Panc1 (cell line): ENCODE data around the gene PAMR1. TPM values are rescaled to one million over a fixed set of nuclear protein-coding genes. Genes with fewer than 3 reads are reported as not detected.

Source experiments
- ATAC-seq: fragments of 200-7000 bp; cut with Tn5 transposase; 2 replicates; pipeline ENCODE4 v1.9.1; 2020; ENCODE audit warnings: mild to moderate bottlenecking, moderate library complexity
- BruUV-seq: library from RNA; stranded (reverse); fragments of 400-500 nt; replicated peaks from 2 replicates; lab custom pipeline; 2021; lab: Mats Ljungman, UMichigan
- CTCF ChIA-PET: fragments of 300-600 bp; sonication (Branson Sonifier 250); formaldehyde crosslinking; loops from one replicate; lab custom pipeline; 2022; ENCODE audit warnings: antibody characterized with exemption; lab: Charles Lee
- POLR2A ChIA-PET: fragments of 300-600 bp; sonication (Branson Sonifier 250); formaldehyde crosslinking; loops from one replicate; lab custom pipeline; 2022; ENCODE audit warnings: antibody characterized with exemption; lab: Charles Lee
- DNase-seq: peaks from one replicate; pipeline ENCODE4 v3.0.0-alpha.2; 2010; ENCODE audit warnings: low read depth, low spot score
- H3K27ac ChIP-seq: 2 replicates; pipeline ENCODE4 v1.5.1; 2011; ENCODE audit warnings: mild to moderate bottlenecking, low read length, inconsistent platforms
- H3K27me3 ChIP-seq: fragments of 200-500 bp; sonication (Bioruptor generic); 2 replicates; pipeline ENCODE4 v1.6.0; 2014; ENCODE audit warnings: low read length, inconsistent platforms; ENCODE audit not compliant: control insufficient read depth, insufficient read depth
- H3K36me3 ChIP-seq: fragments of 200-500 bp; sonication (Bioruptor generic); 2 replicates; pipeline ENCODE4 v1.5.1; 2014; ENCODE audit warnings: inconsistent platforms, mild to moderate bottlenecking, low read length, moderate library complexity; ENCODE audit not compliant: control insufficient read depth, insufficient read depth
- H3K4me1 ChIP-seq: 2 replicates; pipeline ENCODE4 v1.5.1; 2011; ENCODE audit warnings: inconsistent platforms, mild to moderate bottlenecking, low read length, moderate library complexity; ENCODE audit not compliant: control insufficient read depth, insufficient read depth
- H3K4me3 ChIP-seq, 2 experiments: 2 replicates each; pipeline ENCODE4 v1.5.1; 2011 to 2012; ENCODE audit warnings: low read depth in 2 of 2, low read length in 2 of 2, mild to moderate bottlenecking in 2 of 2, inconsistent platforms in 1 of 2, moderate library complexity in 1 of 2
- H3K9me3 ChIP-seq: fragments of 200-500 bp; sonication (Bioruptor generic); 2 replicates; pipeline ENCODE4 v1.5.1; 2014; ENCODE audit warnings: low read depth, mild to moderate bottlenecking, inconsistent platforms, low read length, moderate library complexity; ENCODE audit not compliant: control insufficient read depth, insufficient read depth
- CTCF ChIP-seq: fragments of 450-650 bp; IDR thresholded peaks from 2 replicates; pipeline ENCODE4 v1.5.1; 2017; ENCODE audit warnings: mild to moderate bottlenecking
- POLR2AphosphoS5 ChIP-seq: IDR thresholded peaks from 2 replicates; pipeline ENCODE4 v1.6.1; 2012; ENCODE audit warnings: mild to moderate bottlenecking, low read depth, low read length, moderate library complexity
- REST ChIP-seq, 2 experiments: IDR thresholded peaks; 2 replicates each; pipeline ENCODE4 v1.6.1; 2011 to 2012; ENCODE audit warnings: low read depth in 2 of 2, control low read depth in 1 of 2, low read length in 1 of 2, mild to moderate bottlenecking in 1 of 2, moderate library complexity in 1 of 2; ENCODE audit not compliant: insufficient read depth in 1 of 2
- SIN3A ChIP-seq: IDR thresholded peaks from 2 replicates; pipeline ENCODE4 v1.6.1; 2012; ENCODE audit warnings: low read depth, mild to moderate bottlenecking, low read length, moderate library complexity, borderline replicate concordance; ENCODE audit not compliant: insufficient read depth
- TCF7L2 ChIP-seq: IDR thresholded peaks from 2 replicates; pipeline ENCODE4 v1.6.1; 2011; ENCODE audit warnings: mild to moderate bottlenecking, low read depth, low read length, inconsistent platforms
- in situ Hi-C: cut with HindIII; loops from 2 replicates; pipeline ENCODE4 v1.10.0; 2016; ENCODE audit warnings: low sequenced_read_pairs, low pct_unique_long_range_greater_than_20kb
- intact Hi-C: fragments of 100-400 bp; cut with micrococcal nuclease; formaldehyde crosslinking; loops from one replicate; pipeline ENCODE4 v1.10.0; 2022; ENCODE audit not compliant: unreplicated experiment
- total RNA-seq: library from RNA; stranded (reverse); gene quantifications from one replicate; pipeline ENCODE4 v1.2.1, GENCODE V29; 2021; ENCODE audit not compliant: unreplicated experiment

Gene PAMR1
- total RNA-seq, 1 experiment from 2014 or later, result 0.13 TPM

GRCh38 chr11:35524780-35525179 lies 636 bp downstream of the PAMR1 start:
- Histone ChIP-seq H3K27ac (no peak overlapping the region), H3K4me1 (peaks cover 5% of the 10 kb centered on the region), H3K9me3 (no peaks in the 10 kb centered on the region), H3K36me3 (no peaks in the 10 kb centered on the region), H3K4me3 (no peak overlapping the region), H3K27me3 (peaks cover 60% of the 10 kb centered on the region)
- DNase-seq (no peak), ATAC-seq (no peak)
- in situ Hi-C loops, result no loop called here
- intact Hi-C loops, result no loop called here
- CTCF ChIA-PET, result interaction anchor here (0.6 kb wide), 1 partner anchor 37 kb away, joined by 7 read pairs; no protein-coding TSS in a partner anchor
- POLR2A ChIA-PET, result no interaction called here
- no TSS peak for BruUV-seq
- TF ChIP-seq SIN3A (no peak), REST (IDR thresholded peaks at IDR 0.05; ENCODE audit: insufficient read depth in 1 of 2, low read depth in 2 of 2, low read length in 1 of 2) (no peak), POLR2AphosphoS5 (no peak), TCF7L2 (no peak), CTCF (no peak)

GRCh38 chr11:35523861-35524260 lies 1.6 kb downstream of the PAMR1 start:
- ChIA-PET CTCF (no interaction called here), POLR2A (interaction anchor here (0.6 kb wide), 1 partner anchor 468 kb away, joined by 4 read pairs; no protein-coding TSS in a partner anchor)
- Histone ChIP-seq H3K36me3 (no peaks in the 10 kb centered on the region), H3K4me3 (no peak overlapping the region), H3K4me1 (peaks cover 5% of the 10 kb centered on the region), H3K27ac (no peak overlapping the region), H3K27me3 (peaks cover 55% of the 10 kb centered on the region), H3K9me3 (no peaks in the 10 kb centered on the region)
- DNase-seq, result no peak
- in situ Hi-C loops, result no loop called here
- ATAC-seq, result no peak
- no TSS peak for BruUV-seq
- no peak for TF ChIP-seq CTCF
- no peak for TF ChIP-seq TCF7L2
- TF ChIP-seq POLR2AphosphoS5, result no peak
- TF ChIP-seq SIN3A, result no peak
- no peak for TF ChIP-seq REST (IDR thresholded peaks at IDR 0.05; ENCODE audit: insufficient read depth in 1 of 2, low read depth in 2 of 2, low read length in 1 of 2)
- intact Hi-C loops, result no loop called here
